SU-DHL-6 (cell line): ENCODE measurements around the gene A1CF.

Experiments used
- H2AFZ ChIP-seq: fragments of 200-600 bp; sonication (generic); 2 replicates; pipeline ENCODE4 v1.6.1; 2014; ENCODE audit warnings: low read depth, mild to moderate bottlenecking, moderate library complexity, mixed read lengths, antibody characterized with exemption, low read length; ENCODE audit not compliant: severe bottlenecking
- H3F3A ChIP-seq: fragments of 200-600 bp; shearing (Covaris generic); 2 replicates; pipeline ENCODE4 v1.6.0; 2016; ENCODE audit warnings: antibody characterized with exemption, mild to moderate bottlenecking; ENCODE audit not compliant: insufficient read depth
- H3K27ac ChIP-seq: fragments of 200-600 bp; sonication (generic); 2 replicates; pipeline ENCODE4 v1.5.1; 2016; ENCODE audit warnings: low read depth, mild to moderate bottlenecking, low read length, moderate library complexity, mixed read lengths
- H3K27me3 ChIP-seq: fragments of 200-600 bp; sonication (generic), shearing (Covaris generic); 2 replicates; pipeline ENCODE4 v1.6.0; 2014; ENCODE audit warnings: mild to moderate bottlenecking, low read length
- H3K36me3 ChIP-seq: fragments of 200-600 bp; sonication (generic); 2 replicates; pipeline ENCODE4 v1.6.1; 2014; ENCODE audit warnings: mild to moderate bottlenecking, low read length, mixed read lengths
- H3K4me2 ChIP-seq: fragments of 300-600, 200-600 bp; shearing (Covaris generic), sonication (generic); 2 replicates; pipeline ENCODE4 v1.6.0; 2014; ENCODE audit warnings: low read length, low read depth, mild to moderate bottlenecking; ENCODE audit not compliant: poor library complexity, severe bottlenecking
- H3K4me3 ChIP-seq: fragments of 200-600 bp; sonication (generic); 2 replicates; pipeline ENCODE4 v1.5.1; 2014; ENCODE audit warnings: antibody characterized with exemption, low read length, mild to moderate bottlenecking, mixed read lengths; ENCODE audit not compliant: insufficient read depth, poor library complexity, severe bottlenecking
- H3K79me2 ChIP-seq: fragments of 200-600 bp; sonication (generic); 2 replicates; pipeline ENCODE4 v1.6.1; 2014; ENCODE audit warnings: mild to moderate bottlenecking, low read length, moderate library complexity; ENCODE audit not compliant: insufficient read depth
- H3K9ac ChIP-seq: fragments of 200-600 bp; sonication (generic); 2 replicates; pipeline ENCODE4 v1.7.0; 2014; ENCODE audit warnings: mild to moderate bottlenecking, low read length
- H3K9me2 ChIP-seq: fragments of 200-600 bp; sonication (generic); replicated peaks from 2 replicates; pipeline ENCODE4 v1.6.1; 2014; ENCODE audit warnings: low read length; ENCODE audit not compliant: insufficient read depth
- H3K9me3 ChIP-seq: fragments of 200-600 bp; sonication (generic); 2 replicates; pipeline ENCODE4 v1.6.1; 2014; ENCODE audit warnings: low read length, mixed read lengths; ENCODE audit not compliant: insufficient read depth
- H4K20me1 ChIP-seq: fragments of 200-600 bp; sonication (generic); 2 replicates; pipeline ENCODE4 v1.6.1; 2014; ENCODE audit warnings: low read depth, mild to moderate bottlenecking, antibody characterized with exemption, low read length, moderate library complexity, mixed read lengths
- EZH2phosphoT487 ChIP-seq: fragments of 200-600 bp; sonication (generic), shearing (Covaris generic); conservative IDR thresholded peaks from 2 replicates; pipeline ENCODE4 v1.6.1; 2018; ENCODE audit warnings: mild to moderate bottlenecking, antibody characterized with exemption, low read length, moderate library complexity, mixed read lengths
- TF ChIP-seq, protein P1 (sequence below): fragments of 200-600 bp; sonication (generic); IDR thresholded peaks from one replicate; pipeline ENCODE4 v1.5.1; 2017; ENCODE audit warnings: antibody characterized with exemption, mild to moderate bottlenecking, low read length, moderate library complexity; ENCODE audit not compliant: insufficient read depth, poor library complexity, severe bottlenecking

The A1CF gene

DNA sequence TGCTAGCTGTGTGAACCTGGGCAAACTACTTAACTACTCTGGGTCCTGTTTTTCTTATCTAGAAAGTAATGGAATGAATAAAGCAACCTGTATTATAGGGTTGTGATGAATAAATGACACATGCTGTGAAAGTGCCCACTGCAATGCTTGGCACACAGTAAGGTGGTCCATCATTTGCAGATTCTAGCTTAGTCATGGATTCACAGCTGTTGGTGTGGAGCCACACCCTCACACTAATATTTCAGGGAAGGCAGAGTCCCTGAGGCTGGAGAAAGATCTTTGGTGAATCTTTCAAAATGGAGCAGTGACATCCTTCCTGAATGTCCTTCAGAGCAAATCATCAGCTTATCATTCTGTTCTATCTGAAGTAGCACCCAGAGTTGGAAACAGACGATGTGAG is 60.6 kb downstream of the A1CF start:
- TF ChIP-seq, protein P1, sequence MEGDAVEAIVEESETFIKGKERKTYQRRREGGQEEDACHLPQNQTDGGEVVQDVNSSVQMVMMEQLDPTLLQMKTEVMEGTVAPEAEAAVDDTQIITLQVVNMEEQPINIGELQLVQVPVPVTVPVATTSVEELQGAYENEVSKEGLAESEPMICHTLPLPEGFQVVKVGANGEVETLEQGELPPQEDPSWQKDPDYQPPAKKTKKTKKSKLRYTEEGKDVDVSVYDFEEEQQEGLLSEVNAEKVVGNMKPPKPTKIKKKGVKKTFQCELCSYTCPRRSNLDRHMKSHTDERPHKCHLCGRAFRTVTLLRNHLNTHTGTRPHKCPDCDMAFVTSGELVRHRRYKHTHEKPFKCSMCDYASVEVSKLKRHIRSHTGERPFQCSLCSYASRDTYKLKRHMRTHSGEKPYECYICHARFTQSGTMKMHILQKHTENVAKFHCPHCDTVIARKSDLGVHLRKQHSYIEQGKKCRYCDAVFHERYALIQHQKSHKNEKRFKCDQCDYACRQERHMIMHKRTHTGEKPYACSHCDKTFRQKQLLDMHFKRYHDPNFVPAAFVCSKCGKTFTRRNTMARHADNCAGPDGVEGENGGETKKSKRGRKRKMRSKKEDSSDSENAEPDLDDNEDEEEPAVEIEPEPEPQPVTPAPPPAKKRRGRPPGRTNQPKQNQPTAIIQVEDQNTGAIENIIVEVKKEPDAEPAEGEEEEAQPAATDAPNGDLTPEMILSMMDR = no peak
- no peak for TF ChIP-seq EZH2phosphoT487
- Histone ChIP-seq H3F3A (no peaks in the 10 kb centered on the region), H3K36me3 (no peaks in the 10 kb centered on the region), H4K20me1 (no peaks in the 10 kb centered on the region), H3K9ac (no peak overlapping the region), H3K9me3 (no peaks in the 10 kb centered on the region), H3K4me2 (no peak overlapping the region), H3K79me2 (no peaks in the 10 kb centered on the region), H3K9me2 (no peaks in the 10 kb centered on the region; the same call in 1 of the 2 replicates), H3K27me3 (0 out of 2 replicates have a peak, but pooled peaks cover 2% of the 10 kb centered on the region), H3K4me3 (no peak overlapping the region), H3K27ac (no peak overlapping the region), H2AFZ (no peak overlapping the region)

GRCh38 chr10:50823789-50824188 is 61.6 kb downstream of the A1CF start:
- Histone ChIP-seq H3K27me3 (0 out of 2 replicates have a peak, but pooled peaks cover 2% of the 10 kb centered on the region), H3K9ac (no peak overlapping the region), H4K20me1 (no peaks in the 10 kb centered on the region), H3K4me3 (no peak overlapping the region), H3K9me3 (no peaks in the 10 kb centered on the region), H3K36me3 (no peaks in the 10 kb centered on the region), H2AFZ (no peak overlapping the region), H3K79me2 (no peaks in the 10 kb centered on the region), H3K27ac (no peak overlapping the region), H3F3A (no peaks in the 10 kb centered on the region), H3K9me2 (no peaks in the 10 kb centered on the region), H3K4me2 (no peak overlapping the region)
- TF ChIP-seq, protein P1 = no peak
- no peak for TF ChIP-seq EZH2phosphoT487

DNA sequence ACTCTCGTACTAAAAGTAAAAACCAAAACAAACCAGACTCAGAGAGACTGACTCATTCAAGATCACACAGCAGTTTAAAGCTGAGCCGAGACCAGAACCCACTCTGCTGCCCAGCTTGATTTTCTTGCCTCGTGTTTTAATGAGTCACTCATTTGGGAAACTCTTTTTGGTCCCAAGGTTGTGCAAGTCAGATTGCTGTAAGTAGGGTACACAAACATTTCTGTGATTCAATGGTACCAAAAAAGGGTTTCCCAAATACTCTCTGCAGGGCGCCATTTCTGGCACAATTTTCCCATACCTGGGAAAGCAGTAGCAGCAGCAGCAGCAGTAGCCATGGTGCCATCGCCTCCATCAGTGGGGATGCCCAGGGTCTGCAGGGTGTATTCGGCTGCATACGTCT is 75.8 kb downstream of the A1CF start:
- H3K36me3 ChIP-seq = no peaks in the 10 kb centered on the region
- TF ChIP-seq, protein P1 = no peak
- no peak for TF ChIP-seq EZH2phosphoT487
- H3K9me3 ChIP-seq = no peaks in the 10 kb centered on the region
- no peak overlapping the region for H3K9ac ChIP-seq
- H3K79me2 ChIP-seq = no peaks in the 10 kb centered on the region
- no peaks in the 10 kb centered on the region for H3F3A ChIP-seq
- H3K4me2 ChIP-seq = no peak overlapping the region
- no peak overlapping the region for H3K4me3 ChIP-seq
- H3K9me2 ChIP-seq = no peaks in the 10 kb centered on the region; the same call in 1 of the 2 replicates
- H3K27me3 ChIP-seq = no peaks in the 10 kb centered on the region
- no peak overlapping the region for H2AFZ ChIP-seq
- H3K27ac ChIP-seq = no peak overlapping the region
- H4K20me1 ChIP-seq = no peaks in the 10 kb centered on the region
